ENCODE data around the gene VPS33B.

GRCh38 chr15:90950676-90951075 is 71.7 kb downstream of the VPS33B start:
- no peak for TF ChIP-seq CTCF (conservative IDR thresholded peaks at IDR 0.05; ENCODE audit: low read length)
- no peak for TF ChIP-seq EZH2phosphoT487 (IDR thresholded peaks at IDR 0.05; ENCODE audit: borderline replicate concordance, low read depth, low read length)
